ENCODE results near the gene ASB6. TPM values are rescaled to one million over a fixed set of nuclear protein-coding genes. Genes with fewer than 3 reads are reported as not detected.

The ASB6 gene
- total RNA-seq, 4 donors from 2014 or later: 21.8 to 54.2 (median 29.6) TPM

- no peak for TF ChIP-seq POLR2A (IDR thresholded peaks at IDR 0.05)
- TF ChIP-seq CTCF (IDR thresholded peaks at IDR 0.05): no peak
- TF ChIP-seq POLR2AphosphoS5 (IDR thresholded peaks at IDR 0.05): no peak
- TF ChIP-seq EP300 (IDR thresholded peaks at IDR 0.05; ENCODE audit: low read depth): no peak
- intact Hi-C loops (cut with DNase I; ENCODE audit: low total_unique reads): no loop called here
Measured at GRCh38 chr9:129631674-129632129, 10.2 kb downstream of the ASB6 start.

GRCh38 chr9:129630967-129631673 lies 10.8 kb downstream of the ASB6 start:
- H3K27me3 ChIP-seq: no peaks in the 10 kb centered on the region
- in situ Hi-C loops (cut with MboI; ENCODE audit: low pct_ligation_motif_present in 1 of 4, low pct_unique_long_range_greater_than_20kb in 1 of 4, low sequenced_read_pairs in 3 of 4): no loop called here
- no peak for DNase-seq
- no peak overlapping the region for H3K27ac ChIP-seq
- H3K4me3 ChIP-seq: no peak overlapping the region
- H3K4me1 ChIP-seq: peaks cover 17 to 45% (median 25%) of the 10 kb centered on the region in 4 donors
- no peaks in the 10 kb centered on the region for H3K9me3 ChIP-seq
- peaks cover 0 to 22% (median 8%) of the 10 kb centered on the region in 4 donors for H3K36me3 ChIP-seq
- TF ChIP-seq POLR2A (IDR thresholded peaks at IDR 0.05): no peak
- no peak for TF ChIP-seq CTCF (IDR thresholded peaks at IDR 0.05)
- TF ChIP-seq EP300 (IDR thresholded peaks at IDR 0.05; ENCODE audit: low read depth): no peak
- no peak for TF ChIP-seq POLR2AphosphoS5 (IDR thresholded peaks at IDR 0.05)
- intact Hi-C loops (cut with DNase I; ENCODE audit: low total_unique reads): no loop called here
- WGBS, 2 donors (ENCODE audit: low coverage in 1 of 2): 76 to 89% methylated on average over 5 to 21 of the region's 21 CpGs

More at GRCh38 chr9:129631674-129632129, 10.2 kb downstream of the ASB6 start:
- H3K36me3 ChIP-seq: peaks cover 0 to 22% (median 8%) of the 10 kb centered on the region in 4 donors
- no peak overlapping the region for H3K27ac ChIP-seq
- DNase-seq: no peak
- peaks cover 17 to 43% (median 24%) of the 10 kb centered on the region in 4 donors for H3K4me1 ChIP-seq
- in situ Hi-C loops (cut with MboI; ENCODE audit: low pct_ligation_motif_present in 1 of 4, low pct_unique_long_range_greater_than_20kb in 1 of 4, low sequenced_read_pairs in 3 of 4): no loop called here
- no peak overlapping the region for H3K4me3 ChIP-seq
- WGBS, 2 donors (ENCODE audit: low coverage in 1 of 2): 79% methylated on average over 19 of the region's 19 CpGs; no CpG with 5 or more reads in 1 of the 2 donors
- no peaks in the 10 kb centered on the region for H3K27me3 ChIP-seq
- no peaks in the 10 kb centered on the region for H3K9me3 ChIP-seq

- peaks cover 22 to 54% (median 26%) of the 10 kb centered on the region in 4 donors for H3K4me1 ChIP-seq
- H3K9me3 ChIP-seq: no peaks in the 10 kb centered on the region
- TF ChIP-seq POLR2A (IDR thresholded peaks at IDR 0.05) (no peak), POLR2AphosphoS5 (IDR thresholded peaks at IDR 0.05) (no peak), CTCF (IDR thresholded peaks at IDR 0.05) (no peak), EP300 (IDR thresholded peaks at IDR 0.05; ENCODE audit: low read depth) (no peak)
- in situ Hi-C loops (cut with MboI; ENCODE audit: low pct_ligation_motif_present in 1 of 4, low pct_unique_long_range_greater_than_20kb in 1 of 4, low sequenced_read_pairs in 3 of 4) (no loop called here), intact Hi-C loops (cut with DNase I; ENCODE audit: low total_unique reads) (no loop called here)
- H3K4me3 ChIP-seq: no peak overlapping the region
- H3K27me3 ChIP-seq: no peaks in the 10 kb centered on the region
- DNase-seq: no peak
- H3K36me3 ChIP-seq: peaks cover 0 to 7% (median under 1%) of the 10 kb centered on the region in 4 donors
- H3K27ac ChIP-seq: no peak overlapping the region
- WGBS, 2 donors (ENCODE audit: low coverage in 1 of 2): 81% methylated on average over 8 of the region's 8 CpGs; no CpG with 5 or more reads in 1 of the 2 donors
Measured at GRCh38 chr9:129629251-129629820, 12.6 kb downstream of the ASB6 start.

- in situ Hi-C loops (cut with MboI; ENCODE audit: low pct_ligation_motif_present in 1 of 4, low pct_unique_long_range_greater_than_20kb in 1 of 4, low sequenced_read_pairs in 3 of 4): no loop called here
- H3K27me3 ChIP-seq: no peaks in the 10 kb centered on the region
- TF ChIP-seq POLR2A (IDR thresholded peaks at IDR 0.05) (no peak), POLR2AphosphoS5 (IDR thresholded peaks at IDR 0.05) (no peak), CTCF (IDR thresholded peaks at IDR 0.05) (no peak), EP300 (IDR thresholded peaks at IDR 0.05; ENCODE audit: low read depth) (no peak)
- no peak overlapping the region for H3K27ac ChIP-seq
- 59 to 80% methylated on average over 5 to 6 of the region's 6 CpGs for WGBS, 2 donors (ENCODE audit: low coverage in 1 of 2)
- no peak overlapping the region for H3K4me3 ChIP-seq
- no peak for DNase-seq
- no peaks in the 10 kb centered on the region for H3K9me3 ChIP-seq
- intact Hi-C loops (cut with DNase I; ENCODE audit: low total_unique reads): no loop called here
- H3K4me1 ChIP-seq: peaks cover 22 to 54% (median 26%) of the 10 kb centered on the region in 4 donors
- H3K36me3 ChIP-seq: peaks cover 0 to under 1% (median 0%) of the 10 kb centered on the region in 4 donors
Measured at GRCh38 chr9:129628709-129629108, 13.2 kb downstream of the ASB6 start.

All from transverse colon (tissue), 4 donors.